ENCODE data around the gene PPP2R5C. TPM values are rescaled to one million over a fixed set of nuclear protein-coding genes. Genes with fewer than 3 reads are reported as not detected.

PPP2R5C gene
- total and polyA plus RNA-seq, 2 of the 4 experiments (the other 2 are of a cell fraction): 65.9 to 78.7 TPM

DNA sequence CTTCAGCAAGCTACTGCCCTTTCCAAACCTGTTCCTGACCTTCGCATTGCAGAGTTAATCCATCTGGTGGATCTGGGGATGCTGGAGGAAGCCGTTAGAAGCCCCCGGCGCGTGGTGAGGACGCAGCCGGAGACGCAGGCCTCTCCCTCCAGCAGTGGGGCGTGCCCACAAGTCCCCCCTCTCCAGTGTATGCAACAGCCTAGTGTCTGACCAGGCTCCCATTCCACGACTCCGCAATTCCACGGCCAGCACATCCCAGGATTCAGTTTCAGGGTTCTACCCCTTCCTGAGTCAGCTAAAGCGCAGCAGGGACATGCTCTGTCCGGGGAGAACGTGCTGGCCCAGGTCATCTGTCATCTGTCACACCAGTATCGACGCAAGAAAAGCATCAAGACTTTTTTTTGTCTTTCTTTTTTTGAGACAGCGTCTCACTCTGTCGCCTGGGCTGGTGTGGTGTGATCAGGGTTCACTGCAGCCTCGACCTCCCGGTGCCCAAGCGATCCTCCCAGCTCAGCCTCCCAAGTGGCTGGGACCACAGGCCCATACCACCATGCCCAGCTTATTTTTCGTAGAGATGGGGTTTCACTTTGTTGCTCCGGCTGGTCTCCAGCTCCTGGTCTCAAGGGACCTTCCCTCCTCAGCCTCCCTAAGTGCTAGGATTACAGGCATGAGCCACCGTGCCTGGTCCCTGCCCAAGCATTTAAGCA lies 194.8 kb downstream of the PPP2R5C start (continued):
- TF ChIP-seq, protein P1, sequence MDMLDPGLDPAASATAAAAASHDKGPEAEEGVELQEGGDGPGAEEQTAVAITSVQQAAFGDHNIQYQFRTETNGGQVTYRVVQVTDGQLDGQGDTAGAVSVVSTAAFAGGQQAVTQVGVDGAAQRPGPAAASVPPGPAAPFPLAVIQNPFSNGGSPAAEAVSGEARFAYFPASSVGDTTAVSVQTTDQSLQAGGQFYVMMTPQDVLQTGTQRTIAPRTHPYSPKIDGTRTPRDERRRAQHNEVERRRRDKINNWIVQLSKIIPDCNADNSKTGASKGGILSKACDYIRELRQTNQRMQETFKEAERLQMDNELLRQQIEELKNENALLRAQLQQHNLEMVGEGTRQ (IDR thresholded peaks at IDR 0.05; ENCODE audit: low read depth, low read length): no peak

- WGBS, 2 experiments (ENCODE audit: extremely low coverage in 2 of 2, insufficient read length in 1 of 2): 76% methylated on average over 4 of the region's 13 CpGs; no CpG with 5 or more reads in 1 of the 2 experiments
- in situ Hi-C loops (cut with MboI; ENCODE audit: low sequenced_read_pairs): loop anchor here (25.0 kb wide), 1 partner anchor 355 kb away; the partner anchor contains the start of genes MOK and ZNF839
- Histone ChIP-seq H4K5ac (ENCODE audit: low read depth, low read length) (no peak overlapping the region), H3K36me3 (ENCODE audit: control insufficient read depth, insufficient read depth, low read length) (no peaks in the 10 kb centered on the region), H3K18ac (ENCODE audit: low read depth, low read length) (no peak overlapping the region), H2BK15ac (ENCODE audit: low read depth, low read length) (no peak overlapping the region), H3K4me2 (ENCODE audit: low read depth, low read length) (no peak overlapping the region), H2AFZ (replicated peaks; ENCODE audit: low read length, poor library complexity) (no peak overlapping the region), H4K20me1 (ENCODE audit: insufficient read depth, low read length) (peaks cover 3% of the 10 kb centered on the region; the same call in 1 of the 2 replicates), H2BK5ac (ENCODE audit: low read depth, low read length, poor library complexity, severe bottlenecking) (no peak overlapping the region), H3K56ac (ENCODE audit: extremely low read depth, insufficient read depth, low read length) (no peak overlapping the region), H3K23ac (ENCODE audit: low read depth, low read length) (no peak overlapping the region), H3K79me1 (ENCODE audit: low read depth in 1 of 2, low read length in 2 of 2) (peaks cover 0 to 16% of the 10 kb centered on the region in 2 experiments; a peak in 2 of 4 replicates), H4K91ac (ENCODE audit: insufficient read depth, low read depth, low read length) (no peak overlapping the region), H3K4me3 (ENCODE audit: insufficient read depth, low read depth, low read length) (no peak overlapping the region), H3K4ac (ENCODE audit: low read depth, low read length) (no peak overlapping the region), H2BK120ac (ENCODE audit: low read depth, low read length) (no peak overlapping the region), H2BK20ac (ENCODE audit: low read depth, low read length) (no peak overlapping the region), H3K14ac (replicated peaks; ENCODE audit: low read depth, low read length) (no peak overlapping the region), H2AK9ac (replicated peaks; ENCODE audit: low read depth, low read length, poor library complexity) (no peak overlapping the region), H3K9me1 (ENCODE audit: insufficient read depth, low read length) (peaks cover 4% of the 10 kb centered on the region), H3K27me3 (ENCODE audit: control insufficient read depth, insufficient read depth, low read length) (no peaks in the 10 kb centered on the region; the same call in 1 of the 2 replicates), H2AK5ac (ENCODE audit: low read depth, low read length) (no peak overlapping the region), H4K8ac (ENCODE audit: low read depth in 2 of 2, low read length in 2 of 2) (no peak overlapping the region), H3K4me1 (ENCODE audit: control insufficient read depth, insufficient read depth, low read length) (peaks cover 8% of the 10 kb centered on the region), H3K9ac (ENCODE audit: low read depth, low read length) (no peak overlapping the region), H3K9me3 (ENCODE audit: control insufficient read depth, insufficient read depth, low read length) (no peaks in the 10 kb centered on the region), H3K27ac (ENCODE audit: insufficient read depth, low read length) (no peak overlapping the region)
- dilution Hi-C loops (cut with HindIII; ENCODE audit: low sequenced_read_pairs, unreplicated experiment): no loop called here
- ChIA-PET CTCF (interaction anchor here (1.3 kb wide), 1 partner anchor 92 kb away, joined by 3 read pairs; no protein-coding TSS in a partner anchor), POLR2A (ENCODE audit: unreplicated experiment) (interaction anchor here (0.6 kb wide), 1 partner anchor 1468 kb away, joined by 8 read pairs; no protein-coding TSS in a partner anchor)
- ATAC-seq (ENCODE audit: low read depth) (no peak), DNase-seq (no peak)
- BruUV-seq (replicated peaks): no TSS peak
- intact Hi-C loops (cut with micrococcal nuclease): no loop called here
- TF ChIP-seq MAFK (IDR thresholded peaks at IDR 0.05; ENCODE audit: low read depth, low read length) (no peak), POLR2A (IDR thresholded peaks at IDR 0.05; ENCODE audit: low read depth, low read length) (no peak), CEBPB (IDR thresholded peaks at IDR 0.05; ENCODE audit: low read depth, low read length) (no peak), RAD21 (IDR thresholded peaks at IDR 0.05; ENCODE audit: low read length) (no peak), MXI1 (IDR thresholded peaks at IDR 0.05; ENCODE audit: borderline replicate concordance, low read depth, low read length) (no peak), RCOR1 (IDR thresholded peaks at IDR 0.05; ENCODE audit: insufficient replicate concordance, low read length) (no peak), SMC3 (IDR thresholded peaks at IDR 0.05; ENCODE audit: low read depth, low read length) (no peak), NFE2L2 (IDR thresholded peaks at IDR 0.05; ENCODE audit: low read depth, low read length) (no peak), RFX5 (IDR thresholded peaks at IDR 0.05; ENCODE audit: low read depth, low read length) (no peak)
- TF ChIP-seq, protein P1 (IDR thresholded peaks at IDR 0.05; ENCODE audit: low read depth, low read length): no peak
- TF ChIP-seq, protein P2, sequence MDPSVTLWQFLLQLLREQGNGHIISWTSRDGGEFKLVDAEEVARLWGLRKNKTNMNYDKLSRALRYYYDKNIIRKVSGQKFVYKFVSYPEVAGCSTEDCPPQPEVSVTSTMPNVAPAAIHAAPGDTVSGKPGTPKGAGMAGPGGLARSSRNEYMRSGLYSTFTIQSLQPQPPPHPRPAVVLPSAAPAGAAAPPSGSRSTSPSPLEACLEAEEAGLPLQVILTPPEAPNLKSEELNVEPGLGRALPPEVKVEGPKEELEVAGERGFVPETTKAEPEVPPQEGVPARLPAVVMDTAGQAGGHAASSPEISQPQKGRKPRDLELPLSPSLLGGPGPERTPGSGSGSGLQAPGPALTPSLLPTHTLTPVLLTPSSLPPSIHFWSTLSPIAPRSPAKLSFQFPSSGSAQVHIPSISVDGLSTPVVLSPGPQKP (IDR thresholded peaks at IDR 0.05; ENCODE audit: borderline replicate concordance, low read depth, low read length): no peak
These were observed 196.1 kb downstream of the PPP2R5C start for GRCh38 chr14:101957406-101958234.
